Right lobe of liver (tissue), 4 donors: Measurements from ENCODE around the gene ARX.

Source experiments
- POLR2A ChIP-seq: fragments of 450-650 bp; IDR thresholded peaks from one replicate; pipeline ENCODE4 v1.6.1; 2017; ENCODE audit warnings: antibody characterized with exemption, mild to moderate bottlenecking
- TF ChIP-seq, protein P1 (sequence below), 4 donors: fragments of 200-600 bp in 3 of 4; fragments of 450-650 bp in 1 of 4; IDR thresholded peaks; one replicate each; pipeline versions ENCODE4 v1.5.1 to v1.8.0; 2016 to 2022; ENCODE audit warnings: antibody characterized with exemption in 4 of 4, mild to moderate bottlenecking in 2 of 4
- donor health status: DM: no; HTN: no; CAD: no.
- donor health status: DM: no; HTN: no; CAD: no.
- donor health status: DM: no; HTN: yes; CAD: no.

DNA sequence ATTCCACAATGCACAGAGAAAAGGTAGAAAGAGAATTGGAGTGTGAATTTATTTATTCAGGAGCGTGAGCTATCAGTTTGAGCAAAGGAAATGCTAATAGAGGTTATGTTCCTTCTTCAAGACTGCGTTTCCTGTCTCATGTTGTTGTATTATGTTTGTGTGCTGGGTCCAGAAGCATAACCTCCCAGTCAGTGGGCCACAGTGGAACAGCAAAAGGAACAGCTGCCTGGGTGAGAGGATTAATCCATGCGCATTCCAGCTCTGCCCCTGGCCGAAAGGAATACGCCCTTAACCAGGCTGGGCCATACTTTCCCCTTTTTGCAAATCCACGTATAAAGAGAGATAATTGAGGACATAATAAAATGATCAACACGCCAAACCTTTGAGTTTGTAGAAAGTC is 32.4 kb upstream of the ARX start:
- TF ChIP-seq, protein P1, sequence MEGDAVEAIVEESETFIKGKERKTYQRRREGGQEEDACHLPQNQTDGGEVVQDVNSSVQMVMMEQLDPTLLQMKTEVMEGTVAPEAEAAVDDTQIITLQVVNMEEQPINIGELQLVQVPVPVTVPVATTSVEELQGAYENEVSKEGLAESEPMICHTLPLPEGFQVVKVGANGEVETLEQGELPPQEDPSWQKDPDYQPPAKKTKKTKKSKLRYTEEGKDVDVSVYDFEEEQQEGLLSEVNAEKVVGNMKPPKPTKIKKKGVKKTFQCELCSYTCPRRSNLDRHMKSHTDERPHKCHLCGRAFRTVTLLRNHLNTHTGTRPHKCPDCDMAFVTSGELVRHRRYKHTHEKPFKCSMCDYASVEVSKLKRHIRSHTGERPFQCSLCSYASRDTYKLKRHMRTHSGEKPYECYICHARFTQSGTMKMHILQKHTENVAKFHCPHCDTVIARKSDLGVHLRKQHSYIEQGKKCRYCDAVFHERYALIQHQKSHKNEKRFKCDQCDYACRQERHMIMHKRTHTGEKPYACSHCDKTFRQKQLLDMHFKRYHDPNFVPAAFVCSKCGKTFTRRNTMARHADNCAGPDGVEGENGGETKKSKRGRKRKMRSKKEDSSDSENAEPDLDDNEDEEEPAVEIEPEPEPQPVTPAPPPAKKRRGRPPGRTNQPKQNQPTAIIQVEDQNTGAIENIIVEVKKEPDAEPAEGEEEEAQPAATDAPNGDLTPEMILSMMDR (IDR thresholded peaks at IDR 0.05), result no peak
- TF ChIP-seq POLR2A, result no peak
